Body of pancreas (tissue), 4 donors: ENCODE results near the gene SYNGR1. TPM values are rescaled to one million over a fixed set of nuclear protein-coding genes. Genes with fewer than 3 reads are reported as not detected.

Experiments used
- ATAC-seq: fragments of 150-250 bp; one replicate; pipeline ENCODE4 v1.9.1; 2016
- DNase-seq, 4 donors: peaks; one replicate each; pipeline ENCODE4 v3.0.0-alpha.2; 2019
- H3K27ac ChIP-seq, 4 donors: fragments of 200-600 bp; sonication (generic); 1 replicate in 3 of 4; 2 replicates in 1 of 4; pipeline versions ENCODE4 v1.5.1 to v1.6.1; 2016 to 2019; ENCODE audit warnings: mild to moderate bottlenecking in 1 of 4, mixed read lengths in 1 of 4, moderate library complexity in 1 of 4
- H3K27me3 ChIP-seq, 2 donors: fragments of 200-600 bp; sonication (generic); one replicate each; pipeline ENCODE4 v1.6.0; 2016; ENCODE audit warnings: mild to moderate bottlenecking in 1 of 2
- H3K36me3 ChIP-seq, 2 donors: fragments of 200-600 bp; sonication (generic); replicated peaks in 1 of 2; 2 replicates each; pipeline ENCODE4 v1.5.1; 2016; ENCODE audit warnings: low read depth in 2 of 2; ENCODE audit not compliant: insufficient read depth in 1 of 2
- H3K4me1 ChIP-seq: fragments of 200-600 bp; sonication (generic); one replicate; pipeline ENCODE4 v1.6.0; 2016
- H3K4me3 ChIP-seq, 2 donors: fragments of 200-600 bp; sonication (generic); 1 replicate in 1 of 2; 2 replicates in 1 of 2; pipeline ENCODE4 v1.5.1; 2016 to 2019
- H3K9me3 ChIP-seq, 3 donors: fragments of 200-600 bp; sonication (generic); 1 replicate in 2 of 3; 2 replicates in 1 of 3; pipeline ENCODE4 v1.5.1; 2016
- CTCF ChIP-seq, 7 experiments: fragments of 450-650 bp in 4 of 7; fragments of 200-600 bp in 3 of 7; sonication (generic) in 3 of 7; IDR thresholded peaks; one replicate each; pipeline ENCODE4 v1.5.1; 2016 to 2019; ENCODE audit warnings: antibody characterized with exemption in 7 of 7
- POLR2A ChIP-seq, 3 donors: fragments of 450-650 bp; IDR thresholded peaks; one replicate each; pipeline ENCODE4 v1.6.1; 2016; ENCODE audit warnings: antibody characterized with exemption in 3 of 3, mild to moderate bottlenecking in 2 of 3
- WGBS, 2 donors: methylation state at CpG; one replicate each; pipeline ENCODE4 v1.1.5; 2017; 5-methylcytosine and 5-hydroxymethylcytosine counted together
- intact Hi-C: fragments of 100-400 bp; cut with DNase I; formaldehyde crosslinking; loops from one replicate; pipeline ENCODE4 v1.15.1; 2023
- total RNA-seq, 2 donors: library from RNA; depleted of rRNA; stranded (reverse); fragments of >200 nt; gene quantifications; one replicate each; pipeline ENCODE4 v1.1.0, GENCODE V29; 2016

Gene SYNGR1
- total RNA-seq, 2 donors from 2014 or later = 15.2 to 35.0 TPM

- TF ChIP-seq POLR2A (IDR thresholded peaks at IDR 0.05) (no peak), CTCF (IDR thresholded peaks at IDR 0.05) (no peak)
- 72 to 76% methylated on average over 8 of the region's 8 CpGs for WGBS, 2 donors
- no peak for DNase-seq
- Histone ChIP-seq H3K4me3 (no peak overlapping the region), H3K36me3 (no peaks in the 10 kb centered on the region), H3K27ac (no peak overlapping the region), H3K9me3 (no peaks in the 10 kb centered on the region), H3K27me3 (no peaks in the 10 kb centered on the region), H3K4me1 (peaks cover 15% of the 10 kb centered on the region)
- no peak for ATAC-seq
- intact Hi-C loops = no loop called here
Observed at GRCh38 chr22:39344046-39344390, 5.8 kb upstream of the SYNGR1 start.

GRCh38 chr22:39345231-39345630 is 4.6 kb upstream of the SYNGR1 start:
- Histone ChIP-seq H3K27ac (no peak overlapping the region), H3K4me1 (peaks cover 20% of the 10 kb centered on the region), H3K9me3 (no peaks in the 10 kb centered on the region), H3K36me3 (no peaks in the 10 kb centered on the region), H3K27me3 (no peaks in the 10 kb centered on the region), H3K4me3 (no peak overlapping the region)
- TF ChIP-seq CTCF (IDR thresholded peaks at IDR 0.05) (no peak), POLR2A (IDR thresholded peaks at IDR 0.05) (no peak)
- intact Hi-C loops = no loop called here
- DNase-seq (no peak), ATAC-seq (no peak)
- 86 to 93% methylated on average over 4 of the region's 4 CpGs for WGBS, 2 donors

- Histone ChIP-seq H3K9me3 (no peaks in the 10 kb centered on the region), H3K36me3 (no peaks in the 10 kb centered on the region), H3K4me1 (peaks cover 23% of the 10 kb centered on the region), H3K4me3 (peak overlapping the region in 1 of 2 donors; percentile 0), H3K27me3 (no peaks in the 10 kb centered on the region), H3K27ac (peak overlapping the region in 3 of 4 donors; percentile 23 to 59 (median 58))
- DNase-seq (peak in 3 of 4 donors; percentile 24 to 37 (median 29)), ATAC-seq (no peak)
- TF ChIP-seq POLR2A (IDR thresholded peaks at IDR 0.05) = no peak
- TF ChIP-seq CTCF (IDR thresholded peaks at IDR 0.05) = no peak
- WGBS, 2 donors = 16 to 32% methylated on average over 10 to 11 of the region's 11 CpGs
- intact Hi-C loops = no loop called here
Observed at GRCh38 chr22:39348909-39349505, 784 bp upstream of the SYNGR1 start.

- WGBS, 2 donors = 4 to 8% methylated on average over 4 to 27 of the region's 57 CpGs
- ATAC-seq (peak; percentile 76), DNase-seq (peak; percentile 27 to 59 (median 37))
- Histone ChIP-seq H3K4me3 (peak overlapping the region in 1 of 2 donors; percentile 0), H3K9me3 (no peaks in the 10 kb centered on the region), H3K4me1 (peaks cover 21% of the 10 kb centered on the region), H3K36me3 (no peaks in the 10 kb centered on the region), H3K27me3 (no peaks in the 10 kb centered on the region), H3K27ac (peak overlapping the region in 3 of 4 donors; percentile 23 to 59 (median 58))
- TF ChIP-seq POLR2A (IDR thresholded peaks at IDR 0.05) = peak in 1 of 3 donors; percentile 21
- peak in 1 of 7 experiments; percentile 30 for TF ChIP-seq CTCF (IDR thresholded peaks at IDR 0.05)
- intact Hi-C loops = no loop called here
Observed at GRCh38 chr22:39349506-39349966, 255 bp upstream of the SYNGR1 start.
